ENCODE measurements around the gene ARPP21.

The ARPP21 gene

GRCh38 chr3:35751207-35751606 is 111.9 kb downstream of the ARPP21 start:
- H3K27ac ChIP-seq (ENCODE audit: low read depth, low read length) = no peak overlapping the region
- H3K4me3 ChIP-seq (ENCODE audit: low read depth, low read length) = no peak overlapping the region

GRCh38 chr3:35757991-35758757 is 118.8 kb downstream of the ARPP21 start:
- Histone ChIP-seq H3K36me3 (ENCODE audit: control insufficient read depth, insufficient read depth, low read length) (no peaks in the 10 kb centered on the region), H3K9me3 (ENCODE audit: control insufficient read depth, insufficient read depth, low read length) (no peaks in the 10 kb centered on the region), H3K4me1 (ENCODE audit: control insufficient read depth, insufficient read depth, low read length) (peaks cover 19% of the 10 kb centered on the region), H3K27me3 (ENCODE audit: control insufficient read depth, insufficient read depth, low read length) (no peaks in the 10 kb centered on the region), H3K4me3 (ENCODE audit: low read depth, low read length) (no peak overlapping the region; the same call in 1 of the 2 replicates), H3K27ac (ENCODE audit: low read depth, low read length) (peak overlapping the region; percentile 20), H3K9ac (ENCODE audit: low read depth, low read length) (no peak overlapping the region)

More at GRCh38 chr3:35751207-35751606, 111.9 kb downstream of the ARPP21 start:
- H3K4me1 ChIP-seq (ENCODE audit: control insufficient read depth, insufficient read depth, low read length) = peaks cover 10% of the 10 kb centered on the region; the same call in 1 of the 2 replicates
- H3K9me3 ChIP-seq (ENCODE audit: control insufficient read depth, insufficient read depth, low read length) = no peaks in the 10 kb centered on the region
- no peaks in the 10 kb centered on the region for H3K36me3 ChIP-seq (ENCODE audit: control insufficient read depth, insufficient read depth, low read length)
- peaks cover 12% of the 10 kb centered on the region for H3K27me3 ChIP-seq (ENCODE audit: control insufficient read depth, insufficient read depth, low read length)
- H3K9ac ChIP-seq (ENCODE audit: low read depth, low read length) = no peak overlapping the region

GRCh38 chr3:35760146-35760545 is 120.8 kb downstream of the ARPP21 start:
- no peaks in the 10 kb centered on the region for H3K36me3 ChIP-seq (ENCODE audit: control insufficient read depth, insufficient read depth, low read length)
- H3K9me3 ChIP-seq (ENCODE audit: control insufficient read depth, insufficient read depth, low read length) = no peaks in the 10 kb centered on the region
- H3K27me3 ChIP-seq (ENCODE audit: control insufficient read depth, insufficient read depth, low read length) = no peaks in the 10 kb centered on the region
- H3K9ac ChIP-seq (ENCODE audit: low read depth, low read length) = no peak overlapping the region
- H3K27ac ChIP-seq (ENCODE audit: low read depth, low read length) = no peak overlapping the region
- H3K4me1 ChIP-seq (ENCODE audit: control insufficient read depth, insufficient read depth, low read length) = peaks cover 19% of the 10 kb centered on the region
- H3K4me3 ChIP-seq (ENCODE audit: low read depth, low read length) = no peak overlapping the region

GRCh38 chr3:35761311-35761710 is 122.0 kb downstream of the ARPP21 start:
- Histone ChIP-seq H3K9ac (ENCODE audit: low read depth, low read length) (no peak overlapping the region), H3K4me1 (ENCODE audit: control insufficient read depth, insufficient read depth, low read length) (peaks cover 19% of the 10 kb centered on the region), H3K36me3 (ENCODE audit: control insufficient read depth, insufficient read depth, low read length) (no peaks in the 10 kb centered on the region), H3K27ac (ENCODE audit: low read depth, low read length) (no peak overlapping the region), H3K27me3 (ENCODE audit: control insufficient read depth, insufficient read depth, low read length) (no peaks in the 10 kb centered on the region), H3K4me3 (ENCODE audit: low read depth, low read length) (no peak overlapping the region), H3K9me3 (ENCODE audit: control insufficient read depth, insufficient read depth, low read length) (no peaks in the 10 kb centered on the region)

- H3K27me3 ChIP-seq (ENCODE audit: control insufficient read depth, insufficient read depth, low read length) = no peaks in the 10 kb centered on the region
- no peak overlapping the region for H3K9ac ChIP-seq (ENCODE audit: low read depth, low read length)
- no peaks in the 10 kb centered on the region for H3K36me3 ChIP-seq (ENCODE audit: control insufficient read depth, insufficient read depth, low read length)
Measured at GRCh38 chr3:35772381-35773015, 133.2 kb downstream of the ARPP21 start.

GRCh38 chr3:35773417-35773816 is 134.1 kb downstream of the ARPP21 start:
- Histone ChIP-seq H3K36me3 (ENCODE audit: control insufficient read depth, insufficient read depth, low read length) (no peaks in the 10 kb centered on the region), H3K4me3 (ENCODE audit: low read depth, low read length) (no peak overlapping the region), H3K9me3 (ENCODE audit: control insufficient read depth, insufficient read depth, low read length) (no peaks in the 10 kb centered on the region), H3K4me1 (ENCODE audit: control insufficient read depth, insufficient read depth, low read length) (peaks cover 4% of the 10 kb centered on the region; the same call in 1 of the 2 replicates), H3K27me3 (ENCODE audit: control insufficient read depth, insufficient read depth, low read length) (no peaks in the 10 kb centered on the region), H3K27ac (ENCODE audit: low read depth, low read length) (no peak overlapping the region), H3K9ac (ENCODE audit: low read depth, low read length) (no peak overlapping the region)

More at GRCh38 chr3:35772381-35773015, 133.2 kb downstream of the ARPP21 start:
- no peaks in the 10 kb centered on the region for H3K9me3 ChIP-seq (ENCODE audit: control insufficient read depth, insufficient read depth, low read length)
- no peak overlapping the region for H3K27ac ChIP-seq (ENCODE audit: low read depth, low read length)
- peaks cover 4% of the 10 kb centered on the region; the same call in 1 of the 2 replicates for H3K4me1 ChIP-seq (ENCODE audit: control insufficient read depth, insufficient read depth, low read length)
- H3K4me3 ChIP-seq (ENCODE audit: low read depth, low read length) = no peak overlapping the region

GRCh38 chr3:35776346-35776745 is 137.0 kb downstream of the ARPP21 start:
- no peaks in the 10 kb centered on the region for H3K36me3 ChIP-seq (ENCODE audit: control insufficient read depth, insufficient read depth, low read length)

GRCh38 chr3:35777065-35777464 is 137.7 kb downstream of the ARPP21 start:
- Histone ChIP-seq H3K36me3 (ENCODE audit: control insufficient read depth, insufficient read depth, low read length) (no peaks in the 10 kb centered on the region), H3K27ac (ENCODE audit: low read depth, low read length) (no peak overlapping the region)

More at GRCh38 chr3:35776346-35776745, 137.0 kb downstream of the ARPP21 start:
- H3K27me3 ChIP-seq (ENCODE audit: control insufficient read depth, insufficient read depth, low read length) = no peaks in the 10 kb centered on the region
- H3K27ac ChIP-seq (ENCODE audit: low read depth, low read length) = no peak overlapping the region
- no peaks in the 10 kb centered on the region for H3K9me3 ChIP-seq (ENCODE audit: control insufficient read depth, insufficient read depth, low read length)
- H3K4me3 ChIP-seq (ENCODE audit: low read depth, low read length) = no peak overlapping the region
- H3K4me1 ChIP-seq (ENCODE audit: control insufficient read depth, insufficient read depth, low read length) = no peaks in the 10 kb centered on the region
- H3K9ac ChIP-seq (ENCODE audit: low read depth, low read length) = no peak overlapping the region

GRCh38 chr3:35777563-35778554 is 138.5 kb downstream of the ARPP21 start:
- H3K27me3 ChIP-seq (ENCODE audit: control insufficient read depth, insufficient read depth, low read length) = no peaks in the 10 kb centered on the region
- H3K36me3 ChIP-seq (ENCODE audit: control insufficient read depth, insufficient read depth, low read length) = no peaks in the 10 kb centered on the region
- H3K9me3 ChIP-seq (ENCODE audit: control insufficient read depth, insufficient read depth, low read length) = no peaks in the 10 kb centered on the region
- H3K4me3 ChIP-seq (ENCODE audit: low read depth, low read length) = no peak overlapping the region
- no peak overlapping the region for H3K9ac ChIP-seq (ENCODE audit: low read depth, low read length)
- no peaks in the 10 kb centered on the region for H3K4me1 ChIP-seq (ENCODE audit: control insufficient read depth, insufficient read depth, low read length)
- H3K27ac ChIP-seq (ENCODE audit: low read depth, low read length) = no peak overlapping the region

More at GRCh38 chr3:35777065-35777464, 137.7 kb downstream of the ARPP21 start:
- no peaks in the 10 kb centered on the region for H3K27me3 ChIP-seq (ENCODE audit: control insufficient read depth, insufficient read depth, low read length)
- H3K4me3 ChIP-seq (ENCODE audit: low read depth, low read length) = no peak overlapping the region
- H3K4me1 ChIP-seq (ENCODE audit: control insufficient read depth, insufficient read depth, low read length) = no peaks in the 10 kb centered on the region
- H3K9ac ChIP-seq (ENCODE audit: low read depth, low read length) = no peak overlapping the region
- no peaks in the 10 kb centered on the region for H3K9me3 ChIP-seq (ENCODE audit: control insufficient read depth, insufficient read depth, low read length)

GRCh38 chr3:35779611-35780010 is 140.3 kb downstream of the ARPP21 start:
- H3K36me3 ChIP-seq (ENCODE audit: control insufficient read depth, insufficient read depth, low read length) = no peaks in the 10 kb centered on the region
- no peaks in the 10 kb centered on the region for H3K4me1 ChIP-seq (ENCODE audit: control insufficient read depth, insufficient read depth, low read length)
- no peaks in the 10 kb centered on the region for H3K27me3 ChIP-seq (ENCODE audit: control insufficient read depth, insufficient read depth, low read length)
- H3K4me3 ChIP-seq (ENCODE audit: low read depth, low read length) = no peak overlapping the region
- no peaks in the 10 kb centered on the region for H3K9me3 ChIP-seq (ENCODE audit: control insufficient read depth, insufficient read depth, low read length)
- no peak overlapping the region for H3K27ac ChIP-seq (ENCODE audit: low read depth, low read length)
- H3K9ac ChIP-seq (ENCODE audit: low read depth, low read length) = no peak overlapping the region
